ENCODE measurements around the gene SNX5. TPM values are rescaled to one million over a fixed set of nuclear protein-coding genes. Genes with fewer than 3 reads are reported as not detected.

Gene SNX5
- 70.3 and 91.2 TPM in 2 replicates for total RNA-seq

DNA sequence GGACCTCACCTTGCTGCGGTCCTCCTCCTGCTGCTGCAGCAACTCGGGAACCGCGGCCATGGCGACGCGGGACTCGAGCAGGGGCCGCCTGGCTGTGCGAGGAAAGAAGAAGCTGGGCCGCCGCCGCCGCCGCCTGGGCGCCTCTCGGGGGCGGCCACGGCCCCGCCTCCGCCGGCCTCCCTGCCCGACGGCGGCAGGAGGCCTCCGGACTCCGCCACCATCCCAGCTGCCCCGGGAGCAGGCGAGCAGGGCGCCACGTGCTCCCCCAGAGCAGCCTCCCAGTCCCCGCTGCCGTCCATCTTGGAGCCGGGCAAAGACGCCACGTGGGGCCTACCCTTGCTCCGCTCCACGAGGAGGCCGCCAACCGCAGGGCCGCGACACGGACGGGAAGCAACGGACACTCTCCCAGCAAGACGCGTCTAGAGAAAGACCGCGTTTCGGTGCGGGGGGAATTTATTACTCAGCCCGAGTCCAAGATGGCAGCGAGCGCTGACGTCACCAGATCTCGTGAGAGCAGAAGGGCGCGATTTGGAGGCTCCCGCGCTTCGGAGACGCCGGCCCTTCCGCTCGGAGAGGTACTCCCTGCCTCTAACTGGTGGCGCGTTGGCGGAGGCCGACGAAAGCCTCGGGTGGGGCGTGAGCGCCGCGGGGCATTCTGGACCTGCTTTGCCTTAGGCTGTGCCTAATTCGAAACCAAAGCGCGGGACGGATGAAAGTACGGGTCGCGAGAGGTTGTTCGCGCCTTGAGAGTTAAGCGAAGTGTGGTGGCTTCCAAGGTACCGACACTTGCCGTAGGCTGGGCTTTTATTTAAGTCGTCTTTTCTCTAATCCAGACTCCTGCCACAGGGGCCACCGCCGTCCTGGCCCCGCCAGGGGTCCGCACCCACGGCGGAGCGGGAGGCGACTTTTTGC lies at the start of gene SNX5, which contains the start of gene MGME1:
Gene SNX5 (minus strand): TSS at position 429 of the 912 bp plus-strand sequence. CDS start 369 bp downstream, at position 60.
Gene MGME1 (plus strand): TSS at position 653 of the 912 bp plus-strand sequence. CDS start 842 bp downstream, outside the sequence.

Other genes starting within 250 kb of the SNX5 start
- gene MGME1, start 224 bp upstream of the SNX5 start, total RNA-seq = 5.4 and 9.4 TPM in 2 replicates
- gene OVOL2, start 89.1 kb upstream of the SNX5 start, total RNA-seq = not detected in 2 replicates
- 8.3 and 10.0 TPM in 2 replicates for gene KAT14, start 169.1 kb upstream of the SNX5 start, total RNA-seq
- 5.1 and 8.4 TPM in 2 replicates for gene PET117, start 169.1 kb upstream of the SNX5 start, total RNA-seq

Data from cardiac ventricle fibroblast (primary cell).